Left renal pelvis (tissue), 4 donors: Measurements from ENCODE around the gene CCL3. TPM values are rescaled to one million over a fixed set of nuclear protein-coding genes. Genes with fewer than 3 reads are reported as not detected.

Source experiments
- DNase-seq, 4 donors: peaks; one replicate each; pipeline ENCODE4 v3.0.0-alpha.2; 2013; ENCODE audit warnings: low read depth in 4 of 4, low spot score in 3 of 4
- polyA plus RNA-seq, 4 donors: library from polyadenylated mRNA; unstranded; fragments of 120-200 nt; gene quantifications; one replicate each; pipeline ENCODE4 v1.2.1, GENCODE V29; 2013; ENCODE audit not compliant: insufficient read length in 4 of 4

The CCL3 gene
- polyA plus RNA-seq, 4 donors: 0.29 to 38.4 (median 2.1) TPM

- no peak for DNase-seq
Observed at GRCh38 chr17:36055921-36056520, 33.9 kb downstream of the CCL3 start.

GRCh38 chr17:36055171-36055570, 34.8 kb downstream of the CCL3 start:
- DNase-seq: no peak

- DNase-seq: no peak
Observed at GRCh38 chr17:36049643-36050042, 40.3 kb downstream of the CCL3 start.

- DNase-seq: no peak
Observed at GRCh38 chr17:36048066-36048465, 41.9 kb downstream of the CCL3 start.

Other genes starting within 250 kb of the CCL3 start
- gene HEATR9, start 221.3 kb downstream of the CCL3 start, polyA plus RNA-seq: under 1 TPM in 1 of 4 donors, not detected in 3; 0.18 TPM
- 1 to 10 TPM; 1.1 to 2.1 (median 1.6) TPM for gene CCL5, start 209.8 kb downstream of the CCL3 start, polyA plus RNA-seq
- 1 to 10 TPM; 1.4 to 3.6 (median 2.3) TPM for gene RDM1, start 159.4 kb downstream of the CCL3 start, polyA plus RNA-seq
- gene LYZL6, start 146.4 kb downstream of the CCL3 start, polyA plus RNA-seq: not detected
- gene CCL16, start 108.6 kb downstream of the CCL3 start, polyA plus RNA-seq: under 1 TPM in 3 of 4 donors, not detected in 1; 0.10 to 0.53 (median 0.19) TPM
- gene CCL14, start 103.4 kb downstream of the CCL3 start, polyA plus RNA-seq: 10 to 100 TPM; 14.5 to 17.6 (median 16.0) TPM
- gene CCL15, start 88.6 kb downstream of the CCL3 start, polyA plus RNA-seq: 1 to 10 TPM in 3 of 4 donors, under 1 TPM in 1; 0.37 to 7.5 (median 5.2) TPM
- not detected for gene CCL23, start 72.2 kb downstream of the CCL3 start, polyA plus RNA-seq
- gene CCL18, start 25.9 kb downstream of the CCL3 start, polyA plus RNA-seq: 1 to 10 TPM in 1 of 4 donors, not detected in 3; 2.4 TPM
- 10 to 100 TPM in 1 of 4 donors, 1 to 10 TPM in 1, under 1 TPM in 2; 0.16 to 34.9 (median 0.86) TPM for gene CCL4, start 13.7 kb upstream of the CCL3 start, polyA plus RNA-seq
- 10 to 100 TPM in 2 of 4 donors, 1 to 10 TPM in 2; 4.3 to 18.7 (median 8.6) TPM for gene TBC1D3B, start 86.5 kb upstream of the CCL3 start, polyA plus RNA-seq
- 10 to 100 TPM in 1 of 4 donors, 1 to 10 TPM in 1, under 1 TPM in 1, not detected in 1; 0.79 to 12.1 (median 1.6) TPM for gene CCL3L1, start 106.6 kb upstream of the CCL3 start, polyA plus RNA-seq
- 10 to 100 TPM in 1 of 4 donors, 1 to 10 TPM in 2, not detected in 1; 1.1 to 25.8 (median 1.4) TPM for gene CCL4L2, start 120.9 kb upstream of the CCL3 start, polyA plus RNA-seq
- 1 to 10 TPM in 1 of 4 donors, under 1 TPM in 1, not detected in 2; 0.25 to 1.8 TPM for gene TBC1D3I, start 174.4 kb upstream of the CCL3 start, polyA plus RNA-seq
- gene TBC1D3G, start 233.7 kb upstream of the CCL3 start, polyA plus RNA-seq: not detected